ENCODE measurements around the gene OR11H1.
"Not testable (repeated sequence)": the region's sequence is repeated elsewhere in the genome, so short reads cannot be mapped to it uniquely, and the experiment has no call there.

The OR11H1 gene, protein sequence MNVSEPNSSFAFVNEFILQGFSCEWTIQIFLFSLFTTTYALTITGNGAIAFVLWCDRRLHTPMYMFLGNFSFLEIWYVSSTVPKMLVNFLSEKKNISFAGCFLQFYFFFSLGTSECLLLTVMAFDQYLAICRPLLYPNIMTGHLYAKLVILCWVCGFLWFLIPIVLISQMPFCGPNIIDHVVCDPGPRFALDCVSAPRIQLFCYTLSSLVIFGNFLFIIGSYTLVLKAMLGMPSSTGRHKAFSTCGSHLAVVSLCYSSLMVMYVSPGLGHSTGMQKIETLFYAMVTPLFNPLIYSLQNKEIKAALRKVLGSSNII

DNA sequence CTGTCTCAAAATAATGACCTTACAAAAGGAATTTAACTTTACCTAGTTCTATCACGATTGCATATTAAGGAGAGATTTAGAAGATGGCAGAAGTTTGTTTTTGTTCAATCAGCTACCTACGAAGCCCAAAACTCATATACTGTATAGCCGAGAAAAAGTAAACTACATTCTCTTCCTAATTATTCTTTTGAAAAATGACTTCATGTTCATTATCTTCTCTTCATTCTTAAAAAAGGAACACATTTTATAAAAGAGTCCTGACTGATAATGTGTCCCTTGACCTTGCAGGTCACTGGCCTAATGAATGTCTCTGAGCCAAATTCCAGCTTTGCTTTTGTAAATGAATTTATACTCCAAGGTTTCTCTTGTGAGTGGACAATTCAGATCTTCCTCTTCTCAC, at the start of gene OR11H1:
TSS of gene OR11H1 (plus strand) at position 301 of the 400 bp plus-strand sequence. CDS start at position 301, 0 bp downstream.
- TF ChIP-seq YY1 (IDR thresholded peaks at IDR 0.05; ENCODE audit: low read depth); NFIC (IDR thresholded peaks at IDR 0.05); CREB1 (IDR thresholded peaks at IDR 0.05; ENCODE audit: low read depth): not testable (repeated sequence)
